H1 (cell line): Measurements from ENCODE around the gene OXTR. TPM values are rescaled to one million over a fixed set of nuclear protein-coding genes. Genes with fewer than 3 reads are reported as not detected.

ENCODE experiments used
- CTCF ChIA-PET: fragments of 300-600 bp; sonication (Branson Sonifier 250); formaldehyde crosslinking; loops from one replicate; lab custom pipeline; 2021; ENCODE audit not compliant: partially characterized antibody; lab: Charles Lee
- POLR2A ChIA-PET: fragments of 300-600 bp; sonication (Branson Sonifier 250); formaldehyde crosslinking; loops from one replicate; lab custom pipeline; 2021; ENCODE audit warnings: inconsistent platforms; ENCODE audit not compliant: partially characterized antibody; lab: Charles Lee
- DNase-seq, 2 experiments: peaks; one replicate each; pipeline versions ENCODE4 v3.0.0 to v3.0.0-alpha.2; 2010 to 2022; ENCODE audit warnings: low spot score in 2 of 2, low read depth in 1 of 2, mixed read lengths in 1 of 2
- FAIRE-seq: peaks from 2 replicates; lab custom pipeline; 2011; peaks lifted over from hg19 to GRCh38; lab: Jason Lieb, UNC
- H2AFZ ChIP-seq: 2 replicates; pipeline ENCODE4 v1.8.1; 2012; ENCODE audit warnings: low read length, inconsistent platforms
- H2AK5ac ChIP-seq: 2 replicates; pipeline ENCODE4 v1.6.1; 2013; ENCODE audit warnings: low read depth, low read length
- H2BK120ac ChIP-seq: replicated peaks from 2 replicates; pipeline ENCODE3; 2013; ENCODE audit warnings: low read depth, low read length, inconsistent platforms
- H2BK12ac ChIP-seq: 2 replicates; pipeline ENCODE4 v1.6.1; 2013; ENCODE audit warnings: low read depth, low read length
- H2BK15ac ChIP-seq: 2 replicates; pipeline ENCODE4 v1.6.1; 2013; ENCODE audit warnings: low read length
- H2BK20ac ChIP-seq: 2 replicates; pipeline ENCODE4 v1.6.1; 2013; ENCODE audit warnings: low read length
- H2BK5ac ChIP-seq: 2 replicates; pipeline ENCODE4 v1.6.1; 2013; ENCODE audit warnings: low read depth, low read length
- H3K14ac ChIP-seq: 2 replicates; pipeline ENCODE4 v1.6.1; 2013; ENCODE audit warnings: inconsistent platforms; ENCODE audit not compliant: insufficient read length
- H3K18ac ChIP-seq: 2 replicates; pipeline ENCODE4 v1.6.1; 2013; ENCODE audit warnings: low read length; ENCODE audit errors: extremely low read depth
- H3K23ac ChIP-seq: 2 replicates; pipeline ENCODE4 v1.6.1; 2013; ENCODE audit warnings: inconsistent platforms; ENCODE audit not compliant: insufficient read length
- H3K23me2 ChIP-seq: 2 replicates; pipeline ENCODE4 v1.6.1; 2013; ENCODE audit warnings: low read depth, low read length
- H3K27ac ChIP-seq: 2 replicates; pipeline ENCODE4 v1.6.1; 2011; ENCODE audit warnings: low read depth, low read length, inconsistent platforms
- H3K27me3 ChIP-seq, 4 experiments: replicated peaks in 1 of 4; 1 replicate in 1 of 4; 2 replicates in 3 of 4; pipeline versions ENCODE4 v1.6.1 to v1.8.1; 2011 to 2013; ENCODE audit warnings: low read length in 3 of 4, mild to moderate bottlenecking in 3 of 4, inconsistent platforms in 2 of 4, mixed read lengths in 2 of 4, moderate library complexity in 1 of 4; ENCODE audit not compliant: control insufficient read depth in 3 of 4, insufficient read depth in 3 of 4; ENCODE audit errors: extremely low read depth in 1 of 4
- H3K36me3 ChIP-seq, 4 experiments: 2 replicates each; pipeline versions ENCODE4 v1.6.1 to v1.8.1; 2011 to 2013; ENCODE audit warnings: mild to moderate bottlenecking in 4 of 4, low read length in 3 of 4, moderate library complexity in 2 of 4, control low read depth in 1 of 4, inconsistent platforms in 1 of 4; ENCODE audit not compliant: insufficient read depth in 4 of 4, control insufficient read depth in 2 of 4
- H3K4ac ChIP-seq: replicated peaks from 2 replicates; pipeline ENCODE3; 2013; ENCODE audit warnings: low read length, low read depth, mixed read lengths, inconsistent platforms; ENCODE audit not compliant: insufficient read length
- H3K4me1 ChIP-seq, 4 experiments: replicated peaks in 1 of 4; 1 replicate in 1 of 4; 2 replicates in 3 of 4; pipeline versions ENCODE4 v1.6.1 to v1.8.1; 2011 to 2013; ENCODE audit warnings: low read length in 3 of 4, inconsistent platforms in 2 of 4, mixed read lengths in 1 of 4; ENCODE audit not compliant: insufficient read depth in 4 of 4, control insufficient read depth in 3 of 4
- H3K4me2 ChIP-seq, 2 experiments: 2 replicates each; pipeline versions ENCODE4 v1.6.1 to v1.8.1; 2011 to 2013; ENCODE audit warnings: low read depth in 2 of 2, low read length in 2 of 2, control low read depth in 1 of 2, inconsistent platforms in 1 of 2, mild to moderate bottlenecking in 1 of 2; ENCODE audit not compliant: insufficient read depth in 1 of 2
- H3K4me3 ChIP-seq, 4 experiments: fragments of 200-600, 300-600 bp in 1 of 4; sonication (generic), shearing (Covaris generic), sonication (Bioruptor Twin) in 1 of 4; 2 replicates each; pipeline versions ENCODE4 v1.5.1 to v1.8.1; 2011 to 2016; ENCODE audit warnings: low read length in 4 of 4, low read depth in 3 of 4, control low read depth in 2 of 4, inconsistent platforms in 2 of 4, mild to moderate bottlenecking in 2 of 4, mixed read lengths in 1 of 4, moderate library complexity in 1 of 4; ENCODE audit not compliant: insufficient read depth in 2 of 4; ENCODE audit errors: extremely low read depth in 1 of 4
- H3K56ac ChIP-seq: replicated peaks from 2 replicates; pipeline ENCODE3; 2013; ENCODE audit warnings: low read depth, mild to moderate bottlenecking, mixed read lengths, low read length, inconsistent platforms; ENCODE audit not compliant: insufficient read length
- H3K79me1 ChIP-seq: 2 replicates; pipeline ENCODE4 v1.6.1; 2013; ENCODE audit warnings: low read depth, low read length, control low read depth
- H3K79me2 ChIP-seq, 2 experiments: 2 replicates each; pipeline versions ENCODE4 v1.6.1 to v1.8.1; 2012 to 2013; ENCODE audit warnings: low read length in 2 of 2, mild to moderate bottlenecking in 2 of 2, inconsistent platforms in 1 of 2; ENCODE audit not compliant: insufficient read depth in 2 of 2, control insufficient read depth in 1 of 2
- H3K9ac ChIP-seq, 4 experiments: replicated peaks in 1 of 4; 1 replicate in 1 of 4; 2 replicates in 3 of 4; pipeline versions ENCODE4 v1.6.1 to v1.8.1; 2011 to 2013; ENCODE audit warnings: low read depth in 3 of 4, low read length in 3 of 4, control low read depth in 2 of 4, mild to moderate bottlenecking in 2 of 4, moderate library complexity in 2 of 4, inconsistent platforms in 1 of 4; ENCODE audit errors: extremely low read depth in 1 of 4
- H3K9me3 ChIP-seq, 2 experiments: 2 replicates each; pipeline versions ENCODE4 v1.6.1 to v1.8.1; 2012 to 2013; ENCODE audit warnings: mild to moderate bottlenecking in 2 of 2, moderate library complexity in 2 of 2, control low read depth in 1 of 2, inconsistent platforms in 1 of 2, low read depth in 1 of 2, low read length in 1 of 2, mixed read lengths in 1 of 2; ENCODE audit not compliant: insufficient read depth in 2 of 2
- H4K20me1 ChIP-seq, 2 experiments: replicated peaks in 1 of 2; 2 replicates each; pipeline versions ENCODE3 to v1.8.1; 2011 to 2013; ENCODE audit warnings: inconsistent platforms in 2 of 2, low read length in 2 of 2, mild to moderate bottlenecking in 1 of 2; ENCODE audit not compliant: insufficient read depth in 2 of 2, control insufficient read depth in 1 of 2
- H4K5ac ChIP-seq: 2 replicates; pipeline ENCODE4 v1.6.1; 2013; ENCODE audit warnings: low read length, low read depth, mixed read lengths, inconsistent platforms; ENCODE audit not compliant: insufficient read length
- H4K8ac ChIP-seq: 2 replicates; pipeline ENCODE4 v1.8.0; 2013; ENCODE audit warnings: mild to moderate bottlenecking, moderate library complexity, low read length, inconsistent platforms; ENCODE audit not compliant: insufficient read depth; ENCODE audit errors: extremely low read depth
- H4K91ac ChIP-seq: replicated peaks from 2 replicates; pipeline ENCODE3; 2013; ENCODE audit warnings: low read length, mixed read lengths, inconsistent platforms; ENCODE audit not compliant: insufficient read length
- CBX5 ChIP-seq: fragments of 300-800, 300-1000 bp; sonication (generic); IDR thresholded peaks from 2 replicates; pipeline ENCODE4 v1.7.1; 2016; ENCODE audit warnings: antibody characterized with exemption, low read length, low read depth
- WGBS, 2 experiments: shearing (Covaris generic) in 1 of 2; methylation state at CpG; one replicate each; pipeline versions ENCODE4 v1.1.6 to v1.1.7; 2013 to 2015; ENCODE audit warnings: low lambda C conversion rate in 2 of 2, mixed read lengths in 2 of 2, inconsistent platforms in 1 of 2, low coverage in 1 of 2, missing lambda C conversion rate in 1 of 2; ENCODE audit not compliant: insufficient replicate concordance in 2 of 2, insufficient coverage in 1 of 2, insufficient read length in 1 of 2; ENCODE audit errors: extremely low coverage in 1 of 2, missing lambda C conversion rate in 1 of 2; 5-methylcytosine and 5-hydroxymethylcytosine counted together
- polyA plus RNA-seq, 7 experiments: library from polyadenylated mRNA; depleted of rRNA in 3 of 7; stranded (reverse) in 5 of 7; unstranded in 2 of 7; fragments of >200 nt in 5 of 7; fragments of 200-250 nt in 2 of 7; gene quantifications; 1 replicate in 5 of 7; 2 replicates in 1 of 7; 4 replicates in 1 of 7; pipeline versions ENCODE4 v1.2.1 to v1.2.3, GENCODE V29; 2011 to 2013; ENCODE audit warnings: missing spikeins in 2 of 7, mixed read lengths in 2 of 7
- total RNA-seq: library from RNA; stranded (reverse); fragmentation: NEBNext Ultra II Directional; extraction: Animal tissue kit (Norgen Biotek cat#: 25700); gene quantifications from 2 replicates; pipeline ENCODE4 v1.2.1, GENCODE V29; 2021

The OXTR gene
- total and polyA plus RNA-seq, 2 of the 8 experiments (the other 6 are each of a cell fraction or from before 2014, with no cell fraction given): 0.77 to 2.3 TPM

GRCh38 chr3:8760091-8760490 is 9.3 kb downstream of the OXTR start:
- H3K14ac ChIP-seq: no peak overlapping the region
- no peak overlapping the region for H3K4ac ChIP-seq
- H3K27me3 ChIP-seq: peaks cover 0 to 2% (median 0%) of the 10 kb centered on the region in 4 experiments; a peak in 2 of 7 replicates
- H3K23me2 ChIP-seq: peaks cover 1% of the 10 kb centered on the region; the same call in 1 of the 2 replicates
- H3K4me1 ChIP-seq: peaks cover 0 to 3% (median 1%) of the 10 kb centered on the region in 4 experiments; a peak in 3 of 7 replicates
- H3K18ac ChIP-seq: no peak overlapping the region
- H3K23ac ChIP-seq: no peak overlapping the region
- H2BK20ac ChIP-seq: no peak overlapping the region
- no peaks in the 10 kb centered on the region for H3K79me2 ChIP-seq
- DNase-seq: no peak
- H3K56ac ChIP-seq: no peak overlapping the region
- H4K5ac ChIP-seq: no peak overlapping the region
- no peak overlapping the region for H2BK12ac ChIP-seq
- no peaks in the 10 kb centered on the region for H3K79me1 ChIP-seq
- H4K91ac ChIP-seq: no peak overlapping the region
- H3K4me3 ChIP-seq: no peak overlapping the region
- POLR2A ChIA-PET: no interaction called here
- no peak overlapping the region for H2BK120ac ChIP-seq
- 82% methylated on average over 5 of the region's 5 CpGs; no CpG with 5 or more reads in 1 of the 2 experiments for WGBS, 2 experiments
- no peak overlapping the region for H3K27ac ChIP-seq
- H2AK5ac ChIP-seq: no peak overlapping the region
- H4K8ac ChIP-seq: no peak overlapping the region
- CTCF ChIA-PET: interaction anchor here (0.7 to 3.9 kb wide), 3 partner anchors 9 to 47 kb away, joined by 3 to 30 read pairs (median 7); partner anchors contain the start of gene OXTR
- no peak overlapping the region for H2BK5ac ChIP-seq
- no peak for TF ChIP-seq CBX5
- no peaks in the 10 kb centered on the region for H3K9me3 ChIP-seq
- no peak for FAIRE-seq
- H3K36me3 ChIP-seq: no peaks in the 10 kb centered on the region
- no peak overlapping the region for H2BK15ac ChIP-seq
- no peak overlapping the region for H2AFZ ChIP-seq
- H3K4me2 ChIP-seq: no peak overlapping the region
- no peak overlapping the region; a peak in 1 of 7 replicates for H3K9ac ChIP-seq
- no peaks in the 10 kb centered on the region for H4K20me1 ChIP-seq
